NOMO-1 treated with dmso at 0.1 percent for 144 hours (cell line): ENCODE measurements around the gene RHBDL3.
"Not testable (repeated sequence)": the region's sequence is repeated elsewhere in the genome, so short reads cannot be mapped to it uniquely, and the experiment has no call there.

Experiments
- DNase-seq: peaks from one replicate; lab custom pipeline; 2025; ENCODE audit not compliant: unreplicated experiment; lab: John Stamatoyannopoulos, UW

Gene RHBDL3, protein sequence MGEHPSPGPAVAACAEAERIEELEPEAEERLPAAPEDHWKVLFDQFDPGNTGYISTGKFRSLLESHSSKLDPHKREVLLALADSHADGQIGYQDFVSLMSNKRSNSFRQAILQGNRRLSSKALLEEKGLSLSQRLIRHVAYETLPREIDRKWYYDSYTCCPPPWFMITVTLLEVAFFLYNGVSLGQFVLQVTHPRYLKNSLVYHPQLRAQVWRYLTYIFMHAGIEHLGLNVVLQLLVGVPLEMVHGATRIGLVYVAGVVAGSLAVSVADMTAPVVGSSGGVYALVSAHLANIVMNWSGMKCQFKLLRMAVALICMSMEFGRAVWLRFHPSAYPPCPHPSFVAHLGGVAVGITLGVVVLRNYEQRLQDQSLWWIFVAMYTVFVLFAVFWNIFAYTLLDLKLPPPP

DNA sequence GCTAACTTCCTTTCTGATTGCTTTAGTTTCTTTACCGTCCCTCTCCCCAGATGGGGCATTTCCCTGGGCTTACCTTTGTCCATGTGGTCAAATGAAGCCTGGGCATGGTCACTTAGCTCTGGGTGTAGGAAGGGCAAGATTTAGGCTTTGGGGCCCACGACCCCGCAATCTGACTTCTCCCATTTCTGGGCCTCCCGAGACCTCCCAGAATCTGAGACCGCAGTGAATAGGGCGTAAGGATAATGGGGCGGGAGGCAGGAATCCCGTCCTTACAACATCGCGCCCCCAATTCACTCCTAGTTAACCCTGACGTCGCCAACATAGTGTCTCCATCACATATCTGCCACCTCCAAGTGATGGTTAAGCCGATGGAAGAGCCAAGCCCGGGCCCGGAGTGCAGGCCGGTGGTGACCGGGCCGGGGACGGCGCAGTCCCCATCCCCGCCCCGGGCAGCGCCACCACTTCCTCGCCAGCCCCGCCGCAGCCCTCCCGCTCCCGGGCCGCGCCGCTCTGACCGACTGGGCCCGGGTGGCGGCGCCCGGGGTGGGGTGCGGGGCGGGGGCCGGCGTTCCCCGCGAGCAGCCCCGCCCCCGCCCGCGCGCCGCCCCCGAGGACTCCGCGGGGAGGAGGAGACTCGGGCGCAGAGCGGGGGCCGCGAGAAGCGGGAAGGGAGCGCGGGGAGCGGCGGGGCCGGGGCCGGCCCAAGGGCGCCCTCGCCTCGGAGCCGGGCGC lies at the start of gene RHBDL3:
TSS of gene RHBDL3 (plus strand) at position 641 of the 732 bp plus-strand sequence. CDS start 358 bp downstream, outside the sequence.
- DNase-seq: no peak

DNA sequence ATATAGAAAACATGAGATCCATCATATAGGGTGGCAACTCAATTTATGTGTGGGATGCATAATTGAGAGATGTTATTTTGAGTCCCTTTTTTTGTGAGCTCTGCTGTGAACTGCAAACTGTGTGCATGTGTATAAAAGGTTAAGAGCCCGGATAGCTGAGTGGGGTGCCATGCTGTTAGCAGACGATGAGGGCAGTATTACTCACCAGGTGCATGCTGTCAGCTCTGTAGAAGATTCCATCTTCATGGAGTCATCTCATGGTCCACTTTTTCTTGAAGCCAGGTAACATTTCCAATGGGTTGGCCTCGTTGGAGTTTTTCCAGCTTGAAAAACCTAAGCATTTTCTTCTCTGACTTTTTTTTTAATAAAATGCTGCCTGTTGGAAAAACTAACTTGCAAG lies 43.0 kb upstream of the RHBDL3 start:
- no peak for DNase-seq

DNA sequence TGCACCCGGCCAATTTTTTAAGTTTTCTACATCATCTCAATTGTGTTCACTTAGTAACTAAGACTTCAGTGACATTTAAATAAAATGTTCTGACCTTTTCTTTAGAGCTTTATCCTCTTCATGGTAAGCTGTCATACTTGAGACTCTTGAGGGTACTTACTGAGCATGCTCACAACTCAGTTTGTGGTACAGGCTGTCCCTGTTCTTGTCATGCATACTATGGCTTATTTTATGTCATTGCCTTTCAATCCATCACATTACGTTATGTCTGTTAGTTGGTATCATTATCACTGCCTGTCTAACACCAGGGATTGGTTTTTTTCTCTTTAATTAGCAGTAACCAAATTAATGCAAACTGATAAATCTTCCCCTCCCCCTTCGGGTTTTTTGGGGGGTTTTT lies 41.9 kb upstream of the RHBDL3 start:
- DNase-seq: no peak

GRCh38 chr17:32226886-32227285 lies 38.7 kb upstream of the RHBDL3 start:
- no peak for DNase-seq

DNA sequence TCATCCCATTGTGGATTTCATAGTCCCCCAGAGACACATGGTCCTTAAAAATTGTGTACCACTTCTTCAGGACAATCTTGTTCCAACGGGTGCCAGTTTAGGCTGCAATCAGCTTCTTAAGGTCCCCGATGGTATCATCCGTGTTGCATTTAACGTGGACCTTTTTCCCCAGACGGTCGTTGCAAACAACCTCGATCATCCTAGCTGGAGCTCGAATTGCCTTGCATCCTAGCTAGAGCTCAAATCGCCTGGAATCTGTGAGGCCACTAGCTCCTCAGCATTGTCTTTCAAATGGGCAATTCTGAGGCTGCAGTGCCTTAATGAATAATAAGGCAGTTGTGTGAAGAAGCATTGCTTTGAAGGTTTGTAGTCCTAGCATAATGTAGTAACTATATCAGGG lies 37.7 kb upstream of the RHBDL3 start:
- DNase-seq: no peak

GRCh38 chr17:32235588-32235987 lies 30.0 kb upstream of the RHBDL3 start:
- no peak for DNase-seq

DNA sequence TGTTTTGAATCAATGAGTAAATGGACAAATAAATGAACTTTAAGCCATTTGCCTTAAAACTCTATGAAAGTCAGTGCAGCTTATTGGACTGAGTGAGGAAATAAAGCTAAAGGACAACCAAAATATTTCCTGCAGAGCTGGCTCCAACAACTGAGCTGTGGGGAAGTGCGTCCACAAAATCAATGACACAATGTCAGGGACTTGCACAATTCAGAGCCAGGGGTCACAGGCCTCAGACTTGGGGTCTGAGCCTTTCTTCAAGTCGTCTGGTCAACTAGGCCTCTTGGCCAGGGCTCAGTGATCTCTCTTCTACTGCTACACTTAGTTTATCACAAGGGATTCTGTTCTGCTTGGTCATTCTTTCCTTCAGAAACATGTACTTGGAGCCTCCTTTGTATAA lies 26.2 kb upstream of the RHBDL3 start:
- no peak for DNase-seq

DNA sequence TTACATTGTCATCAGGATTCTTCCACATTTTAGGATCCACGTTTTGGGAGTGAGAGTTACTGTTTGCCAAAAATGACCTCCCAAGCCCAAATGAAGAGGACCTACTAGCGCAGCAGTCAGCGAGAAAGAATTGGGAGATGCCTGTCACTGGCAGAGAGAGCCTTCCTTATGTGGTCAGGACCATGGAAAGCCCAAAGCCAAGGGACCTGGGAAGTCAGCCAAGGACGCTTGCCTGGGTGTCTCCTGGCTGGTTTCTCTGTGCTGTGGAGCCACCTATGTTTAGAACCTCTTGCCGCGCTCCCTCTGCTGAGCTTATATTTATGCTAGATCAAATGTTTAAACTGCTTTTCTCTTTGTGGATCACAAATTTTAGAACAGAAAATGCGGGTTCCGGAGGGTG lies 24.9 kb upstream of the RHBDL3 start:
- no peak for DNase-seq

DNA sequence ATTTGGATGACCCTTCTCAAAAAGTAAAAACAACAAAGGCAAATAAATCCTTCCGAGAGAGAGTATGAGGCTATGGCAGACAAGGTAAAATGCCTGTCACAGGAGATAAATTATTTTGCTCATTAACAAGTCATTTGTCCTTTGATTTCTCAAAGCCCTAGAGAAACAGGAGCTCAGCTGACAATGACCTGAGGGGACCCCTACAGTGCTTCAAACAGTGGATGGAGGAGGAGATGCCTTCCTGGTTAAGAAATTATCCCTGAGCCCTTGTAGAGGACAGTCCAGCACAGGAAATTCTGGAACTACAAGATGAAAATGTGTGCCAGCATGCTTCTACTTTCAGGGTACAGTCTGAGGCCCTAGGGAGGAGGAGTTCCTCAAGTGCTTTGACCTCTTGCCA lies 24.0 kb upstream of the RHBDL3 start:
- no peak for DNase-seq

DNA sequence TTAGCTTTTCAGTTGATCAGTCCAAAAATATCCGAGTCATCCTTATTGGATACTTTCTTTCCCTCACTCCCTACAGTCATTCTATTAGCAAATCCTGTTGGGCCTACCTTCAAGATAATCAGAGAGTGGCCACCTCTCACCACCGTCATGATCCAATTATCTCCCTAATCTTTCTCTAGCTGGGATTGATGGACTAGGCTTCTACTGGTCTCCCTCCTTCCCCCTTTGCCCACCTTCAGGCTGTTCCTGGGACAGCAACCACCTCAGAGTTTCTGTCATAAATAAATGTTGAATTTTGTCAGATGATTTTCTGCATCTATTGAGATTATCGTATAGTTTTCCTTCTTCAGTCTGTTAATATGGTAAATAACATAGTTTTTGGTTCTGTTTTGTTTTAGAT lies 16.2 kb upstream of the RHBDL3 start:
- DNase-seq: no peak

DNA sequence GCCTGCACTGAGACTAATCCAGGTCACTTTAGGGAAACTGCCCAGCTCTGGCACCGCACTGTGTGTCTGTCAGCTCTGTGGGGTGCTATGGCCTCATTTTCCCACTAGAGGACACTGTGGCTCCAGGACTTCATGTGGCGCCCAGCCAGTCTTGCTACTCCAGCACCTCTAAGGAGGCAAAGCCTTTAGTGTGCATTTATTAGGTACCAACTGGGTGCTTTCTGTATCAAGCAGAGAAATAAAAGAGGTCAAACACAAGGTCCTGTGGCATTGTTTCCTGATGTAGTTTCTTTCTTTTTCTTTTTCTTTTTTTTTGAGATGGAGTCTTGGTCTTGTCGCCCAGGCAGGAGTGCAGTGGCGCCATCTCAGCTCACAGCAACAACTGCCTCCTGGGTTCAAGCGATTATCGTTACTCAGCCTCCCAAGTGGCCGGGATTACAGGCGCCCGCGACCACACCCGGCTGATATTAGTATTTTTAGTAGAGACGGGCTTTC lies 12.5 kb upstream of the RHBDL3 start:
- peak; percentile 37 for DNase-seq

DNA sequence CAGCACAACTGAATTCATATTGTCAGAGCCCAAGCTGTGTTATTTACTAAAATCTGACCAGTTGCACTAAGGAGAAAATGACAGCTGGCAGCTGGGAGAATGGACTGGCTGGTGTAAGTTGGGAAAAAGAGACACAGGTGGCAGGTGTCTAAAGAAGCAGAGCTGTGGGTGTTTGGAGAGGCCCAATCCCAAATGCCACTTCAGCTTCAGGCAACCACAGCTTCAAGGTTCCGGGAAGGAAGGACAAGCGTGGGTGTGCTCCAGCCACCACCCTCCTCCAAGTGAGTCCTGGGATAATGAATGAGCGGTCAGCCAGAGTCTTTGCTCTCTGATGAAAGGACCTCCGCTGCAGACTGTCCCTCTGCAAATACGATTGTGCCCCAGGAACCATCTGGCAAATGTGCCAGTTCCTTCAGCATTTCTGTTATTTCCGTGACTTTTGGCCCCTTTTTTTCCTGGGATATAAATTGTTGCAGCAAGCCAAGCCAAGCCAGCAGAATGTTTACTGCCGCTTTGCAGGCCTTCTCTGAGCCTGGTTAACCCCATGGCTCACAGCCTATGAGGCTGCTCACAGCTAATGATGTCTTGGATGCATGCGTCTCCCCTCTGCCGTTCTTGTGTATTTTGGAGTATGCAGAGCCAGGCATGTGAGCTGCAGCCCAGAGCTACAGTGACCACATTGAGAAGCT lies 9.5 kb upstream of the RHBDL3 start:
- no peak for DNase-seq

DNA sequence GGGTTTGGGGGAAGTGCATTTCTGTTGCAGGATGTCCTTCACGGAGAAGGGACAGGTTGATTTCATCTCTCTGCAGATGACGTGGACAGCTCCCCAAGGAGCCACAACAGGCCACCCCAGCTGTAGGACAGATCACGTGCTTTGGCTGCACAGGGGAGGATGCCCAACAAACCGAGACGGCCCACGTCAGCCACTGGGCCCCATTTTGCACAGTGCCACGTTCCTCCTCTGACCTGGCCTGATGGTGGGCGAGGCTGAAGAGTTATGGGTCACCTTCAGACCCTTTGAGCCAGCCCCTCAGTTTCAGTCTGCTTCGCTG lies 9.0 kb upstream of the RHBDL3 start:
- DNase-seq: no peak

- no peak for DNase-seq
Observed at GRCh38 chr17:32258383-32259140, 7.1 kb upstream of the RHBDL3 start.

DNA sequence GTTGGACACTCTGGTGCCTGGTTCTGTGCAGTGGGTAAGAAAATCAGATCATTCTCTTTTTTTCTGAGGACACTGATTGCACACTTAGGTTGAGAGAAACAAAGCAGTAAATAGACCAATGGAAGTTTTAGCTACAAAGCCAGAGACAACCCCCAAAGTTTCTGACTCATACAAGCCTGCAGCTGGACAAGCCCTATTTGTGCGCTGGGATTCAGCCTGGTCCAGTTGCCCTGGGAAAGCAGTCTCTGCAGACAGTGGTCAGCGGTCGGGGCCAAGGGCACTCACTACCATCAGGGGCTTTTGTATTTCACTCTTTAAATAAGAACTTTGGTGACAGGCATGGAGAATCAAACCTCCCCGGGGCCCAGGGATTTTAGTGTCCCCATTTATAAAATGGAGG lies 6.0 kb upstream of the RHBDL3 start:
- no peak for DNase-seq

- no peak for DNase-seq
Observed at GRCh38 chr17:32261417-32261736, 4.3 kb upstream of the RHBDL3 start.

DNA sequence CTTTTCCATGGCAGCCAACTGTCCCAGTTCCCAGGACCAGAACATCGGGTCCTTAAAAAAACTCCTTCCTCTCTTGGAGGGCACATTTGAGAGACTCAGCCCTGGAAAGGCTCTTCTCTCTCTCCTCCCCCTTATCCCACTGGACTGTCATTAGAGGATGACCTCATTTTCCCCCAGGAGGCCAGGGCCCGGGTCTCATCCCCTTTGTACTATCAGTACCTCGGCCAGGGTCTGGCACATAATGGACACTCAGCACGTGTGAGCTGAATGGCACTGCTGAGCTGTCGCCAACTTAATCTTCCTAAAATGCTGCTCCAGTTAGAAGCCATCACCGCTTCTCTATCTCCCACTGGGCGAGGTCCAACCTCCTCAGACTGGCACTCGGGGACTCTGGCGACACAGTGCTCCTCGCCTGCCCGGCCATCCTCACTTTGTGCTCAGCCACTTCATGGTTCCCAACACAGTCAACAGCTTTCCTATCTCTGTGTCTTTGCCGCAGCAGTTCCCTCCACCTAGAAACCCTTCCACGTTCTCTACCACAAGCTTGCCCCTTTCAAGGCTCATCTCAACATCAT lies 3.6 kb upstream of the RHBDL3 start:
- no peak for DNase-seq

GRCh38 chr17:32263515-32263914 lies 2.1 kb upstream of the RHBDL3 start:
- DNase-seq: not testable (repeated sequence)

- DNase-seq: no peak
Observed at GRCh38 chr17:32264140-32264799, 1.4 kb upstream of the RHBDL3 start.

DNA sequence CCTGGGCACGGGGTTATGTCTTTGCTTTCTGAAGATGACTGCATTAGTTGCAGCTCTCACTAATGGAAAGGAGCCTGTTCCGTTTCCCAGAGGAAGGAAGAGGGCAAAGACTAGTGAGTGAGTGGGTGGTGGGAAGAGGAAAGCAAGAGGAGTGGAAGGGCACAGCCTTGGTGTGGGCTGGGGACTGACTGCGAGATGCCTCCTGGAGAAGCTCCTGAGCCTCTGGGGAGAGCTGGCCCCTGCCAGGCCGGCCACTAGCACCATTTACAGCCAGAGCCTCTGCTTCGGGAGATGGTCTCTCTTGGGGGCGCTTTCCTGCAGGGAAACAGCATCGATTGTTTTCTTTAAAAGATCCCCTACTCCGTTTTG lies 825 bp upstream of the RHBDL3 start:
- no peak for DNase-seq

- no peak for DNase-seq
Observed at GRCh38 chr17:32266051-32266388, 388 bp downstream of the RHBDL3 start.
